Motor neuron (in vitro differentiated cells): ENCODE measurements around the gene ZNF408. TPM values are rescaled to one million over a fixed set of nuclear protein-coding genes. Genes with fewer than 3 reads are reported as not detected.

Source experiments
- ATAC-seq, 8 experiments: fragments of 200-7000 bp; cut with Tn5 transposase; replicated peaks in 6 of 8; 2 replicates each; pipeline ENCODE4 v1.8.0; 2021; ENCODE audit warnings: mild to moderate bottlenecking in 8 of 8, moderate library complexity in 8 of 8
- H3K27ac ChIP-seq, 2 donors: fragments of 250-450 bp; sonication (Bioruptor Pico); 2 replicates each; pipeline ENCODE4 v1.9.0; 2021; ENCODE audit warnings: antibody characterized with exemption in 2 of 2, mild to moderate bottlenecking in 2 of 2, moderate library complexity in 1 of 2
- H3K4me1 ChIP-seq, 2 donors: fragments of 250-450 bp; sonication (Bioruptor Pico); replicated peaks in 1 of 2; 2 replicates each; pipeline ENCODE4 v1.6.1; 2021; ENCODE audit warnings: antibody characterized with exemption in 2 of 2, mild to moderate bottlenecking in 2 of 2, moderate library complexity in 1 of 2
- H3K4me3 ChIP-seq, 5 donors: fragments of 250-450 bp; sonication (Bioruptor Pico); 2 replicates each; pipeline ENCODE4 v1.9.0; 2021; ENCODE audit warnings: antibody characterized with exemption in 5 of 5, mild to moderate bottlenecking in 5 of 5, moderate library complexity in 4 of 5
- WGBS, 10 experiments: fragments of 450-650 bp; shearing (Covaris generic); methylation state at CpG; one replicate each; pipeline ENCODE4 v1.0.0; 2022; 5-methylcytosine and 5-hydroxymethylcytosine counted together
- in situ Hi-C, 9 experiments: fragments of 400-800 bp; cut with MboI; loops; one replicate each; pipeline ENCODE4 v1.15.0; 2021; ENCODE audit warnings: low sequenced_read_pairs in 9 of 9, low pct_unique_long_range_greater_than_20kb in 2 of 9; ENCODE audit not compliant: unreplicated experiment in 9 of 9
- total RNA-seq, 8 experiments: library from RNA; unstranded; fragments of 300-600 nt; gene quantifications; 2 replicates each; pipeline versions ENCODE4 v1.2.3 to v1.2.4, GENCODE V29; 2022

The ZNF408 gene
- total RNA-seq, 8 experiments from 2014 or later: 9.5 to 15.6 (median 12.8) TPM

DNA sequence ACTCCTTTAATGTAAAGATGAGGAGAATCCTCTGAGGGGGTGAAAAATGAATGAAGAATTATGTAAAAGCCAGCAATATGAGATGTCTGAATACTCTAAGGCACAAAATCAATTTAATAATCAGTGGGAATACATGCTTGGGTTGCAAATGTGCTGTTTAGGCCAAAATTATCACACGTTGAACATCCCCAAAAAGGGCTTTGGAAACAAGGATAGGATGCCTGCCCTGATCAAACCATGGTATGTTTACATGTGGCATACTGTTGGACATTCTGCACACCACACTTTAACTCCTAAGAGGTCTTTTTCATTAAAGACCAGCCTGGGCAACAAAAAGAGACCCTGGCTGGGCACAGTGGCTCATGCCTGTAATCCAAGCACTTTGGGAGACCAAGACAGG, 44.5 kb downstream of the ZNF408 start:
- Histone ChIP-seq H3K4me3 (no peak overlapping the region), H3K4me1 (no peaks in the 10 kb centered on the region), H3K27ac (no peak overlapping the region)
- no peak for ATAC-seq
- 57 to 100% (median 73%) methylated on average over 1 of the region's 1 CpG; no CpG with 5 or more reads in 6 of the 10 experiments for WGBS, 10 experiments
- in situ Hi-C loops: no loop called here

DNA sequence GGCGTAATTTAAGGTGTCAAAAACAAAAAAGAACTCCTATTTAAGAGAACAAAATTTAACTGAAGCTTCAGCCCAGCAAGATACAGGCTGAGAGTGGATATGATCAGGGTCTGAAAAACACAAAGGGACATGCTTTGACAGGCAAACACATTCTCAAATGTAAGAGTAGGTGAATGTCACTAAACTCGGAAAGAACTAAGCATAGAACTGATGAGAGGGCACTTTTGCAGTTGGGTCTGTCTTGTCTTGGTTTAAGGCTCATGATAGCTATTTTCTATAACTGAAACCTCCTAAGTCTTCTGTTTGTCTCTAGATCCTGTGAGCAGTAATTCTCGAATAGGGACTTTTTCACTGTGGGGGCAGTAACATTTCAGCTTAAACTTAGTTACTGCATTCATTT, 45.2 kb downstream of the ZNF408 start:
- Histone ChIP-seq H3K27ac (no peak overlapping the region), H3K4me3 (no peak overlapping the region), H3K4me1 (no peaks in the 10 kb centered on the region)
- in situ Hi-C loops: no loop called here
- WGBS, 10 experiments: 85 to 100% (median 94%) methylated on average over 1 to 3 of the region's 3 CpGs
- no peak for ATAC-seq

DNA sequence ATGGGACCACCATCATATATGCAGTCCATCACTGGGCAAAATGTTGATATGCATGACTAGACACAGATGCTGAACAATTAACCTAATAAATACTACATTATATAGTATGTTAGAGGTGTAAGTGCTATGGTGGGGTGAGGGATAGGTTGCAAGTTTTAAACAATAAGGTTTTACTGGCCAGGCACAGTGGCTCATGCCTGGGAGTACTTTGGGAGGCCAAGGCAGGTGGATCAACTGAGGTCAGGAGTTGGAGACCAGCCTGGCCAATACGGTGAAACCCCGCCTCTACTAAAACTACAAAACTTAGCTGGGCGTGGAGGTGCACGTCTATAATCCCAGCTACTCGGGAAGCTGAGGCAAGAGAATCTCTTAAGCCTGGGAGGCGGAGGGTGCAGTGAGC, 46.3 kb downstream of the ZNF408 start:
- Histone ChIP-seq H3K4me3 (no peak overlapping the region), H3K4me1 (no peaks in the 10 kb centered on the region), H3K27ac (no peak overlapping the region)
- ATAC-seq: no peak
- in situ Hi-C loops: no loop called here
- WGBS, 10 experiments: 90 to 100% (median 97%) methylated on average over 1 to 2 of the region's 6 CpGs; no CpG with 5 or more reads in 6 of the 10 experiments

Other genes with a start within 250 kb of the ZNF408 start
- gene AMBRA1, start 107.0 kb upstream of the ZNF408 start, total RNA-seq: 10 to 100 TPM; 20.2 to 44.3 (median 24.9) TPM
- 1 to 10 TPM; 3.9 to 9.8 (median 7.7) TPM for gene HARBI1, start 83.8 kb upstream of the ZNF408 start, total RNA-seq
- gene ATG13, start 83.5 kb upstream of the ZNF408 start, total RNA-seq: 100 to 1,000 TPM in 1 of 8 experiments, 10 to 100 TPM in 7; 39.9 to 105 (median 65.6) TPM
- gene ARHGAP1, start 412 bp upstream of the ZNF408 start, total RNA-seq: 10 to 100 TPM; 15.1 to 48.9 (median 29.9) TPM
- gene F2, start 18.2 kb downstream of the ZNF408 start, total RNA-seq: 1 to 10 TPM in 1 of 8 experiments, under 1 TPM in 1, not detected in 6; 0.14 to 1.1 TPM
- gene CKAP5, start 145.2 kb downstream of the ZNF408 start, total RNA-seq: 100 to 1,000 TPM in 2 of 8 experiments, 10 to 100 TPM in 6; 37.8 to 127 (median 93.5) TPM
- 10 to 100 TPM in 1 of 8 experiments, 1 to 10 TPM in 6, under 1 TPM in 1; 0.94 to 27.7 (median 1.7) TPM for gene LRP4, start 217.5 kb downstream of the ZNF408 start, total RNA-seq
- 10 to 100 TPM; 13.2 to 65.9 (median 31.3) TPM for gene CSTPP1, start 235.7 kb downstream of the ZNF408 start, total RNA-seq